Thoracic aorta (tissue), 2 donors: ENCODE results near the gene IFRD2. TPM values are rescaled to one million over a fixed set of nuclear protein-coding genes. Genes with fewer than 3 reads are reported as not detected.

Experiments used
- ATAC-seq: fragments of 150-250 bp; one replicate; pipeline ENCODE4 v1.8.0; 2017; ENCODE audit warnings: low read depth; ENCODE audit not compliant: insufficient number of reproducible peaks, low FRiP score
- DNase-seq: peaks from one replicate; pipeline ENCODE4 v3.0.0-alpha.2; 2020; ENCODE audit warnings: low spot score
- H3K27ac ChIP-seq, 2 donors: fragments of 200-600 bp; sonication (generic); 1 replicate in 1 of 2; 2 replicates in 1 of 2; pipeline ENCODE4 v1.5.1; 2016; ENCODE audit warnings: mild to moderate bottlenecking in 2 of 2, moderate library complexity in 2 of 2
- H3K27me3 ChIP-seq: fragments of 200-600 bp; sonication (generic); replicated peaks from 2 replicates; pipeline ENCODE4 v1.6.0; 2016; ENCODE audit warnings: mild to moderate bottlenecking; ENCODE audit not compliant: insufficient read depth
- H3K36me3 ChIP-seq: fragments of 200-600 bp; sonication (generic); one replicate; pipeline ENCODE4 v1.5.1; 2016
- H3K4me1 ChIP-seq, 2 donors: fragments of 200-600 bp; sonication (generic); 1 replicate in 1 of 2; 2 replicates in 1 of 2; pipeline versions ENCODE4 v1.5.1 to v1.6.0; 2016; ENCODE audit warnings: low read depth in 2 of 2, mild to moderate bottlenecking in 1 of 2; ENCODE audit not compliant: control insufficient read depth in 1 of 2
- H3K4me3 ChIP-seq: fragments of 200-600 bp; sonication (generic); 2 replicates; pipeline ENCODE4 v1.5.1; 2016; ENCODE audit warnings: mild to moderate bottlenecking
- H3K9me3 ChIP-seq: fragments of 200-600 bp; sonication (generic); 2 replicates; pipeline ENCODE4 v1.5.1; 2016
- CTCF ChIP-seq: fragments of 200-600 bp; sonication (generic); IDR thresholded peaks from one replicate; pipeline ENCODE4 v1.5.1; 2019; ENCODE audit warnings: antibody characterized with exemption
- total RNA-seq, 2 donors: library from RNA; depleted of rRNA; stranded (reverse); fragments of >200 nt; gene quantifications; one replicate each; pipeline versions ENCODE4 v1.1.0 to v1.2.3, GENCODE V29; 2016

IFRD2 gene
- total RNA-seq, 2 donors from 2014 or later = 43.3 to 118 TPM

- DNase-seq (no peak), ATAC-seq (no peak)
- peak overlapping the region; percentile 74 for H3K4me3 ChIP-seq
- peak overlapping the region; percentile 90 to 93 for H3K27ac ChIP-seq
- no peak for TF ChIP-seq CTCF
- H3K36me3 ChIP-seq = no peaks in the 10 kb centered on the region
- no peaks in the 10 kb centered on the region for H3K27me3 ChIP-seq
- no peaks in the 10 kb centered on the region for H3K9me3 ChIP-seq
- H3K4me1 ChIP-seq = peaks cover 35 to 61% of the 10 kb centered on the region in 2 donors
Observed at GRCh38 chr3:50339485-50340146, 47.4 kb upstream of the IFRD2 start.

- ATAC-seq (no peak), DNase-seq (no peak)
- H3K9me3 ChIP-seq = no peaks in the 10 kb centered on the region
- no peaks in the 10 kb centered on the region for H3K27me3 ChIP-seq
- no peaks in the 10 kb centered on the region for H3K36me3 ChIP-seq
- no peak for TF ChIP-seq CTCF
- H3K4me1 ChIP-seq = peaks cover 41 to 67% of the 10 kb centered on the region in 2 donors
- peak overlapping the region; percentile 90 to 93 for H3K27ac ChIP-seq
- peak overlapping the region; percentile 74 for H3K4me3 ChIP-seq
Observed at GRCh38 chr3:50338965-50339364, 46.7 kb upstream of the IFRD2 start.

- peak; percentile 87 for ATAC-seq
- peak overlapping the region; percentile 74 for H3K4me3 ChIP-seq
- peak overlapping the region; percentile 90 to 93 for H3K27ac ChIP-seq
- no peaks in the 10 kb centered on the region for H3K9me3 ChIP-seq
- H3K27me3 ChIP-seq = no peaks in the 10 kb centered on the region
- H3K36me3 ChIP-seq = no peaks in the 10 kb centered on the region
- peaks cover 47 to 78% of the 10 kb centered on the region in 2 donors for H3K4me1 ChIP-seq
- TF ChIP-seq CTCF = no peak
- DNase-seq = peak; percentile 98
Observed at GRCh38 chr3:50337175-50337861, 45.1 kb upstream of the IFRD2 start.

- DNase-seq = no peak
- H3K27ac ChIP-seq = peak overlapping the region; percentile 90 to 93
Observed at GRCh38 chr3:50336452-50337174, 44.4 kb upstream of the IFRD2 start.

More at GRCh38 chr3:50336452-50337174, 44.4 kb upstream of the IFRD2 start:
- H3K27me3 ChIP-seq = no peaks in the 10 kb centered on the region
- peak overlapping the region; percentile 74 for H3K4me3 ChIP-seq
- peak; percentile 3 for ATAC-seq
- TF ChIP-seq CTCF = no peak
- H3K9me3 ChIP-seq = no peaks in the 10 kb centered on the region
- peaks cover 47 to 76% of the 10 kb centered on the region in 2 donors for H3K4me1 ChIP-seq
- H3K36me3 ChIP-seq = peaks cover 7% of the 10 kb centered on the region
